RWPE1 (cell line): ENCODE data around the gene MBNL1.

Source experiments
- CTCF ChIA-PET: fragments of 350-600 bp; sonication (Branson Sonifier 250); formaldehyde crosslinking; extraction: SDS; loops from one replicate; lab custom pipeline; 2021; lab: Yijun Ruan, JAX
- POLR2A ChIA-PET: fragments of 400-600 bp; formaldehyde crosslinking; extraction: SDS; loops from one replicate; lab custom pipeline; 2020; ENCODE audit warnings: antibody characterized with exemption; ENCODE audit not compliant: low non-redundant PET; lab: Yijun Ruan, JAX
- DNase-seq: peaks from one replicate; pipeline ENCODE4 v3.0.0; 2012; ENCODE audit warnings: low spot score
- H3K27ac ChIP-seq: fragments of 450-650 bp; 2 replicates; pipeline ENCODE4 v1.5.1; 2017
- CTCF ChIP-seq: fragments of 450-650 bp; conservative IDR thresholded peaks from 2 replicates; pipeline ENCODE4 v1.5.1; 2017; ENCODE audit warnings: low read depth, mild to moderate bottlenecking

MBNL1 gene

GRCh38 chr3:152278756-152279427, 10.2 kb downstream of the MBNL1 start:
- no peak overlapping the region for H3K27ac ChIP-seq
- ChIA-PET CTCF (no interaction called here), POLR2A (no interaction called here)
- no peak for TF ChIP-seq CTCF
- no peak for DNase-seq

GRCh38 chr3:152279479-152279878, 10.8 kb downstream of the MBNL1 start:
- no peak for DNase-seq
- POLR2A ChIA-PET: no interaction called here
- no peak for TF ChIP-seq CTCF
- no peak overlapping the region for H3K27ac ChIP-seq
- CTCF ChIA-PET: interaction anchor here (1.1 kb wide), 1 partner anchor 11 kb away, joined by 3 read pairs; no protein-coding TSS in a partner anchor

GRCh38 chr3:152280539-152280938, 11.8 kb downstream of the MBNL1 start:
- no peak for TF ChIP-seq CTCF
- CTCF ChIA-PET: interaction anchor here (1.1 kb wide), 1 partner anchor 10 kb away, joined by 3 read pairs; no protein-coding TSS in a partner anchor
- DNase-seq: no peak
- POLR2A ChIA-PET: no interaction called here
- H3K27ac ChIP-seq: no peak overlapping the region

GRCh38 chr3:152281133-152281713, 12.5 kb downstream of the MBNL1 start:
- H3K27ac ChIP-seq: no peak overlapping the region
- DNase-seq: no peak
- POLR2A ChIA-PET: no interaction called here

GRCh38 chr3:152282813-152283212, 14.1 kb downstream of the MBNL1 start:
- POLR2A ChIA-PET: no interaction called here
- CTCF ChIA-PET: no interaction called here

More at GRCh38 chr3:152281133-152281713, 12.5 kb downstream of the MBNL1 start:
- CTCF ChIA-PET: interaction anchor here (0.6 kb wide), 1 partner anchor 1950 kb away, joined by 3 read pairs; no protein-coding TSS in a partner anchor
- TF ChIP-seq CTCF: no peak

More at GRCh38 chr3:152282813-152283212, 14.1 kb downstream of the MBNL1 start:
- DNase-seq: no peak
- H3K27ac ChIP-seq: no peak overlapping the region
- no peak for TF ChIP-seq CTCF
